Measurements from ENCODE around the gene HS3ST6. TPM values are rescaled to one million over a fixed set of nuclear protein-coding genes. Genes with fewer than 3 reads are reported as not detected.

Gene HS3ST6
- total RNA-seq, 1 donor from 2014 or later, result not detected

GRCh38 chr16:1916640-1916990 lies 1.6 kb downstream of the HS3ST6 start:
- Mint-ChIP-seq H3K9me3 (no peaks in the 10 kb centered on the region), H3K36me3 (no peaks in the 10 kb centered on the region), H3K4me1 (peaks cover 20% of the 10 kb centered on the region), H3K27me3 (ENCODE audit: insufficient read depth, low read depth) (peaks cover 53% of the 10 kb centered on the region), H3K27ac (no peak overlapping the region), H3K4me3 (peak overlapping the region; percentile 55)
- TF ChIP-seq EZH2 (IDR thresholded peaks at IDR 0.05) (no peak), EZH2phosphoT487 (IDR thresholded peaks at IDR 0.05) (no peak), CTCF (IDR thresholded peaks at IDR 0.05) (no peak)
- no peaks in the 10 kb centered on the region for H3K36me3 ChIP-seq
- no peak overlapping the region for H3K27ac ChIP-seq
- H4K20me1 ChIP-seq (ENCODE audit: low read depth), result peaks cover 25% of the 10 kb centered on the region
- no peaks in the 10 kb centered on the region for H3K9me3 ChIP-seq (ENCODE audit: low read depth)
- no peaks in the 10 kb centered on the region for H3K79me2 ChIP-seq (ENCODE audit: low read depth)
- peak; percentile 82 for DNase-seq (ENCODE audit: low spot score)
- peak overlapping the region; percentile 69 for H3K4me2 ChIP-seq
- peaks cover 62% of the 10 kb centered on the region for H3K27me3 ChIP-seq
- no peak overlapping the region for H3K9ac ChIP-seq
- H3K4me3 ChIP-seq, result peak overlapping the region; percentile 1
- peaks cover 31% of the 10 kb centered on the region for H3F3A ChIP-seq (ENCODE audit: low read depth)
- no peak overlapping the region for H2AFZ ChIP-seq (replicated peaks)
- peaks cover 49% of the 10 kb centered on the region for H3K4me1 ChIP-seq

- no peak for TF ChIP-seq CTCF (IDR thresholded peaks at IDR 0.05)
- no peak for TF ChIP-seq EZH2 (IDR thresholded peaks at IDR 0.05)
- no peak for TF ChIP-seq EZH2phosphoT487 (IDR thresholded peaks at IDR 0.05)
- Histone ChIP-seq H3K4me3 (no peak overlapping the region), H3F3A (ENCODE audit: low read depth) (peaks cover 25% of the 10 kb centered on the region), H3K79me2 (ENCODE audit: low read depth) (no peaks in the 10 kb centered on the region), H3K4me2 (peak overlapping the region; percentile 69), H4K20me1 (ENCODE audit: low read depth) (peaks cover 25% of the 10 kb centered on the region), H3K9me3 (ENCODE audit: low read depth) (no peaks in the 10 kb centered on the region), H3K27ac (no peak overlapping the region), H3K27me3 (peaks cover 56% of the 10 kb centered on the region), H3K36me3 (no peaks in the 10 kb centered on the region), H3K9ac (no peak overlapping the region), H3K4me1 (peaks cover 49% of the 10 kb centered on the region), H2AFZ (replicated peaks) (no peak overlapping the region)
- peaks cover 16% of the 10 kb centered on the region for H3K4me1 Mint-ChIP-seq
- H3K36me3 Mint-ChIP-seq, result no peaks in the 10 kb centered on the region
- H3K4me3 Mint-ChIP-seq, result peak overlapping the region; percentile 13
- H3K27me3 Mint-ChIP-seq (ENCODE audit: insufficient read depth, low read depth), result peaks cover 46% of the 10 kb centered on the region
- H3K9me3 Mint-ChIP-seq, result no peaks in the 10 kb centered on the region
- H3K27ac Mint-ChIP-seq, result no peak overlapping the region
- peak; percentile 37 for DNase-seq (ENCODE audit: low spot score)
Observed at GRCh38 chr16:1915732-1916639, 2.2 kb downstream of the HS3ST6 start.

DNA sequence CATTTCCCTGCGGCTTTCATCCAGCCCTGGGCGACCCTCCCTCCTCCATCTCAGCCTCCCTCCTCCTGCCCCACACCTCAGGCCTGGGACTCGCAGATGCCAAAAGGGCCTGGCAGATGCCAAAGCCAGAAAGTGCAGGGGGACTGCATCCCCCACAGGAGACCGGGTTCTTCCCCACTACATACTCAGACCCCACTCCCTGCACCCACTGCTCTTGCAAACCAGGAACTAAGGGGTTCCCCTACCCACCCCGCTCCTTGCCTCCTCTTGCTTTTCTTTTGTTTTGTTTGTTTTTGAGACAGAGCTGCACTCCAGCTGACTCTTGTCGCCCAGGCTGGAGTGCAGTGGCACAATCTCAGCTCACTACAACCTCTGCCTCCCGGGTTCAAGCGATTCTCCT lies 3.2 kb downstream of the HS3ST6 start:
- Histone ChIP-seq H3K79me2 (ENCODE audit: low read depth) (no peaks in the 10 kb centered on the region), H3F3A (ENCODE audit: low read depth) (peaks cover 22% of the 10 kb centered on the region), H3K9me3 (ENCODE audit: low read depth) (no peaks in the 10 kb centered on the region), H3K4me3 (no peak overlapping the region), H3K4me2 (peak overlapping the region; percentile 15), H3K27ac (no peak overlapping the region), H3K9ac (no peak overlapping the region), H3K4me1 (peaks cover 44% of the 10 kb centered on the region), H3K27me3 (peaks cover 46% of the 10 kb centered on the region), H2AFZ (replicated peaks) (no peak overlapping the region), H3K36me3 (no peaks in the 10 kb centered on the region), H4K20me1 (ENCODE audit: low read depth) (peaks cover 25% of the 10 kb centered on the region)
- no peak for DNase-seq (ENCODE audit: low spot score)
- H3K36me3 Mint-ChIP-seq, result no peaks in the 10 kb centered on the region
- H3K4me1 Mint-ChIP-seq, result peaks cover 10% of the 10 kb centered on the region
- H3K27ac Mint-ChIP-seq, result no peak overlapping the region
- no peak for TF ChIP-seq EZH2phosphoT487 (IDR thresholded peaks at IDR 0.05)
- no peak for TF ChIP-seq CTCF (IDR thresholded peaks at IDR 0.05)
- TF ChIP-seq EZH2 (IDR thresholded peaks at IDR 0.05), result no peak
- no peak overlapping the region for H3K4me3 Mint-ChIP-seq
- peaks cover 38% of the 10 kb centered on the region for H3K27me3 Mint-ChIP-seq (ENCODE audit: insufficient read depth, low read depth)
- no peaks in the 10 kb centered on the region for H3K9me3 Mint-ChIP-seq
